A673 (cell line): ENCODE results near the gene LMCD1.

Experiments
- CTCF ChIP-seq: fragments of 300-800, 200-600 bp; sonication (generic); conservative IDR thresholded peaks from 2 replicates; pipeline ENCODE4 v1.5.1; 2017; ENCODE audit warnings: low read depth, mild to moderate bottlenecking, antibody characterized with exemption, low read length, moderate library complexity, mixed read lengths
- EZH2 ChIP-seq: fragments of 200-600 bp; sonication (generic); IDR thresholded peaks from 2 replicates; pipeline ENCODE4 v1.6.1; 2017; ENCODE audit warnings: borderline replicate concordance, low read depth, mild to moderate bottlenecking, mixed read lengths, antibody characterized with exemption, low read length; ENCODE audit not compliant: poor library complexity, severe bottlenecking

GRCh38 chr3:8571256-8571655, 69.6 kb downstream of the LMCD1 start:
- no peak for TF ChIP-seq CTCF
- TF ChIP-seq EZH2 = no peak
